GM12878 (cell line): ENCODE measurements around the gene PYGB. TPM values are rescaled to one million over a fixed set of nuclear protein-coding genes. Genes with fewer than 3 reads are reported as not detected.

Experiments used
- ATAC-seq: fragments of 200-7000 bp; cut with Tn5 transposase; 3 replicates; pipeline ENCODE4 v1.9.1; 2020; ENCODE audit warnings: mild to moderate bottlenecking, moderate library complexity
- BruUV-seq: library from RNA; stranded (reverse); fragments of 400-500 nt; replicated peaks from 2 replicates; lab custom pipeline; 2021; lab: Mats Ljungman, UMichigan
- CTCF ChIA-PET: fragments of 300-600 bp; sonication (Branson Sonifier 250); formaldehyde crosslinking; extraction: SDS; loops from one replicate; lab custom pipeline; 2021; ENCODE audit warnings: inconsistent platforms; lab: Yijun Ruan, JAX
- POLR2A ChIA-PET: fragments of 350-600 bp; formaldehyde crosslinking; extraction: SDS; loops from one replicate; lab custom pipeline; 2021; ENCODE audit warnings: inconsistent platforms; lab: Charles Lee
- RAD21 ChIA-PET: fragments of 300-600 bp; sonication (Branson Sonifier 250); formaldehyde crosslinking; loops from one replicate; lab custom pipeline; 2023; ENCODE audit warnings: antibody characterized with exemption; ENCODE audit not compliant: unreplicated experiment; lab: Charles Lee
- SMC1A ChIA-PET: fragments of 300-600 bp; sonication (Branson Sonifier 250); formaldehyde crosslinking; loops from one replicate; lab custom pipeline; 2023; ENCODE audit not compliant: unreplicated experiment, uncharacterized antibody; lab: Charles Lee
- DNase-seq: peaks from one replicate; pipeline ENCODE4 v3.0.0-alpha.2; 2011; ENCODE audit warnings: low read depth, low spot score
- FAIRE-seq: peaks from 3 replicates; lab custom pipeline; 2011; peaks lifted over from hg19 to GRCh38; lab: Jason Lieb, UNC
- H2AFZ ChIP-seq: 2 replicates; pipeline ENCODE4 v1.6.0; 2011; ENCODE audit warnings: low read depth, low read length, control low read depth; ENCODE audit not compliant: control insufficient read depth
- H3K27ac ChIP-seq: 2 replicates; pipeline ENCODE4 v1.5.1; 2011; ENCODE audit warnings: control low read depth; ENCODE audit not compliant: control insufficient read depth, insufficient read depth
- H3K27me3 ChIP-seq, 2 experiments: replicated peaks in 1 of 2; 2 replicates each; pipeline versions ENCODE4 v1.6.0 to v1.6.1; 2011; ENCODE audit warnings: low read length in 1 of 2; ENCODE audit not compliant: control insufficient read depth in 2 of 2, insufficient read depth in 2 of 2
- H3K36me3 ChIP-seq, 2 experiments: 2 replicates each; pipeline ENCODE4 v1.5.1; 2011; ENCODE audit warnings: low read length in 1 of 2; ENCODE audit not compliant: control insufficient read depth in 2 of 2, insufficient read depth in 2 of 2
- H3K4me1 ChIP-seq: 2 replicates; pipeline ENCODE4 v1.6.1; 2011; ENCODE audit warnings: mild to moderate bottlenecking, low read length, moderate library complexity, mixed read lengths; ENCODE audit not compliant: control insufficient read depth, insufficient read depth
- H3K4me2 ChIP-seq: 2 replicates; pipeline ENCODE4 v1.6.0; 2011; ENCODE audit warnings: control low read depth; ENCODE audit not compliant: control insufficient read depth, insufficient read depth
- H3K4me3 ChIP-seq: fragments of 200-600 bp; sonication (generic); 2 replicates; pipeline ENCODE4 v1.5.1; 2016
- H3K79me2 ChIP-seq: 2 replicates; pipeline ENCODE4 v1.6.0; 2011; ENCODE audit warnings: low read length; ENCODE audit not compliant: control insufficient read depth, insufficient read depth
- H3K9ac ChIP-seq: 2 replicates; pipeline ENCODE4 v1.8.0; 2011; ENCODE audit warnings: low read length, control low read depth, mixed read lengths; ENCODE audit not compliant: control insufficient read depth, insufficient read depth
- H3K9me3 ChIP-seq: replicated peaks from 3 replicates; pipeline ENCODE4 v1.5.1; 2011; ENCODE audit warnings: mild to moderate bottlenecking, low read length; ENCODE audit not compliant: control insufficient read depth, insufficient read depth
- H4K20me1 ChIP-seq: 2 replicates; pipeline ENCODE4 v1.6.0; 2011; ENCODE audit not compliant: control insufficient read depth, insufficient read depth
- ASH2L ChIP-seq: fragments of 300-600, 200-600 bp; sonication (generic); IDR thresholded peaks from 2 replicates; pipeline ENCODE4 v1.6.1; 2017; ENCODE audit warnings: low read depth, mild to moderate bottlenecking, borderline replicate concordance
- ATF7 ChIP-seq: fragments of 450-650 bp; IDR thresholded peaks from 2 replicates; pipeline ENCODE4 v1.6.1; 2016; ENCODE audit warnings: low read depth, mild to moderate bottlenecking
- WGBS: methylation state at CpG from one replicate; pipeline ENCODE4 v1.1.6; 2016; ENCODE audit warnings: low lambda C conversion rate; ENCODE audit not compliant: insufficient replicate concordance, insufficient coverage; ENCODE audit errors: missing lambda C conversion rate; 5-methylcytosine and 5-hydroxymethylcytosine counted together
- in situ Hi-C: fragments of 300-500 bp; cut with MboI; formaldehyde crosslinking; loops from 9 replicates; pipeline ENCODE4 v1.14.3; 2018; ENCODE audit warnings: mixed read lengths
- intact Hi-C: fragments of 100-400 bp; cut with micrococcal nuclease; formaldehyde crosslinking; loops from one replicate; pipeline ENCODE4 v1.14.2; 2022; ENCODE audit not compliant: unreplicated experiment
- polyA plus RNA-seq, 11 experiments: library from polyadenylated mRNA; depleted of rRNA in 4 of 11; unstranded in 6 of 11; stranded (reverse) in 5 of 11; fragments of >200 nt; fragmentation: Nextera tagmentation in 4 of 11; fragmentation: Illumina TruSeq in 1 of 11; extraction: Ambion mirVana in 4 of 11; extraction: Trizol in 1 of 11; gene quantifications; 1 replicate in 1 of 11; 2 replicates in 10 of 11; pipeline versions ENCODE4 v1.2.1 to v1.2.3, GENCODE V29; 2011 to 2016; ENCODE audit warnings: inconsistent platforms in 2 of 11, missing spikeins in 2 of 11, low read depth in 1 of 11
- total RNA-seq, 4 experiments: library from RNA; depleted of rRNA in 3 of 4; stranded (reverse); fragments of >200 nt in 3 of 4; fragmentation: Illumina TruSeq in 1 of 4; extraction: Trizol in 1 of 4; gene quantifications; 2 replicates each; pipeline versions ENCODE4 v1.2.1 to v1.2.3, GENCODE V29; 2013 to 2021
- TF ChIP-seq, protein P1 (sequence below): IDR thresholded peaks from 2 replicates; pipeline ENCODE4 v1.6.1; 2011; ENCODE audit warnings: borderline replicate concordance, low read depth, mild to moderate bottlenecking, moderate library complexity, mixed read lengths, low read length; ENCODE audit not compliant: insufficient read depth; ENCODE audit errors: extremely low read length

The PYGB gene
- total and polyA plus RNA-seq, 10 of the 15 experiments (the other 5 are each of a cell fraction or from before 2014, with no cell fraction given): 0.34 to 33.5 (median 21.8) TPM

DNA sequence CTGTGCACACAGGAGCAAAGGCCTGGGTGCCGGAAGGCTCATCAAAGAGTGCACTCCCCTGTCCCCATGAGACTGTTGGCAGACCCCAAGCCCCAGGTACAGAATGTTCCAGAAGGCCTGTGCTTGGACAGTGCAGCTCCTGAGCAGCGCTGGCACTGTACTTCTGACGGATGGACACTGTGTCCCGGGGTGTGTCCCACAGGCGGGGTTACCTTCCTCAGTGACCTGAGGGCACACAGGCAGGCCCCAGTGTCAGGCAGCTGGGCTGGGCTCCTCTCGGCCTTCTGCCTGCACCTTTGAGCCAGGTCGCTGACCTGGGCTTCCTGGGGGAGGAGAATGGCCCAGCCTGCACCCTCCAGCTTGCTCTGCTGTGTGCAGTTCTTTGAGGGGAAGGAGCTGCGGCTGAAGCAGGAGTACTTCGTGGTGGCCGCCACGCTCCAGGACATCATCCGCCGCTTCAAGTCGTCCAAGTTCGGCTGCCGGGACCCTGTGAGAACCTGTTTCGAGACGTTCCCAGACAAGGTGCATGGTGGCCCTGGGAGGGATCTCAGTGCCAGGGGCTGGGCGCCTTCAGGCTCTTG, 30.1 kb downstream of the PYGB start (continued):
- TF ChIP-seq, protein P1, sequence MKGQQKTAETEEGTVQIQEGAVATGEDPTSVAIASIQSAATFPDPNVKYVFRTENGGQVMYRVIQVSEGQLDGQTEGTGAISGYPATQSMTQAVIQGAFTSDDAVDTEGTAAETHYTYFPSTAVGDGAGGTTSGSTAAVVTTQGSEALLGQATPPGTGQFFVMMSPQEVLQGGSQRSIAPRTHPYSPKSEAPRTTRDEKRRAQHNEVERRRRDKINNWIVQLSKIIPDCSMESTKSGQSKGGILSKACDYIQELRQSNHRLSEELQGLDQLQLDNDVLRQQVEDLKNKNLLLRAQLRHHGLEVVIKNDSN: no peak

DNA sequence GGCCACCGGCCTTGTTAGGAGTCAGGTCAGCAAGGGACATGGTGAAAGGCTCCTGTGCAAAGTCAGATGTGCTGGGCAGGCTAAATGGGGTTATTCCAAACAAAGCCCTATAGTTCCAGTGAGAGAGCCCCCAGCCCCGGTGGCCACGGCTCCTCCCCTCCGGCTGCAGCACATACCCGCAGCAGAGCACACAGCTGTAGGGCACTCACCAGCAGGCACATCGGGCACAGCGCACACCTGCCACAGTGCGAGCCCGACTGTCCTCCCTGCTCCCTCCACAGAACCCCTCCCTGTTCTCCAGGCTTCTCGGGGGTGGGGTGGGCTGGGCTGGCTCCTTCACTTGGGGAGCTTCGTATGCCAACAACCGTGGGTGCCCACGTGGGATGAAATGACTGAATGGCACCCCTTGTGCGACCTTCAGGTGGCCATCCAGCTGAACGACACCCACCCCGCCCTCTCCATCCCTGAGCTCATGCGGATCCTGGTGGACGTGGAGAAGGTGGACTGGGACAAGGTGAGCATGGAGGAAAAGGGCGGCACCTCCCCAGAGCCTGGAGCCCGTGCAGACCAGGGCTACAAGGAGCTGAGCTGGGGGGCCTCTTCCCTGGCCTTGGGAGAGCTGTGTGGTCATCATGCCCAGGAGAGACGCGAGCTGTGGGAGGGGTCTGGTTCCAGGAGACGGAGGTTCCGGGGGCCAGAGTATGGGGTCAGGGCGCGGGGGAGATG, 30.9 kb downstream of the PYGB start:
- FAIRE-seq (no peak), DNase-seq (no peak), ATAC-seq (no peak)
- CTCF ChIA-PET: no interaction called here
- no peak overlapping the region for H3K27ac ChIP-seq
- RAD21 ChIA-PET: no interaction called here
- H3K27me3 ChIP-seq: no peaks in the 10 kb centered on the region
- no peak overlapping the region for H3K4me3 ChIP-seq
- in situ Hi-C loops (no loop called here), intact Hi-C loops (no loop called here)
- TF ChIP-seq ASH2L: no peak
- no peak for TF ChIP-seq ATF7
- POLR2A ChIA-PET: no interaction called here
- no peak overlapping the region for H3K4me2 ChIP-seq
- no peak overlapping the region for H2AFZ ChIP-seq
- no peak overlapping the region for H3K9ac ChIP-seq
- SMC1A ChIA-PET: no interaction called here
- WGBS: 94% methylated on average over 26 of the region's 26 CpGs
- H3K79me2 ChIP-seq: no peaks in the 10 kb centered on the region
- no peaks in the 10 kb centered on the region for H3K9me3 ChIP-seq
- peaks cover 26% of the 10 kb centered on the region for H3K4me1 ChIP-seq
- H4K20me1 ChIP-seq: no peaks in the 10 kb centered on the region
- BruUV-seq: no TSS peak
- H3K36me3 ChIP-seq: peaks cover 7 to 45% of the 10 kb centered on the region in 2 experiments; a peak in 3 of 4 replicates
